CD4-positive, alpha-beta T cell treated with Interleukin-21 for 1 hour (primary cell): ENCODE measurements around the gene MPZ.
A peak's percentile ranks its signal among the peaks of the same experiment; 100 is the strongest.
"Not testable (repeated sequence)": the region's sequence is repeated elsewhere in the genome, so short reads cannot be mapped to it uniquely, and the experiment has no call there.

Experiments used
- DNase-seq: peaks from one replicate; pipeline ENCODE4 v3.0.0-alpha.2; 2020

MPZ gene

GRCh38 chr1:161299347-161299746 is 10.4 kb downstream of the MPZ start:
- no peak for DNase-seq

DNA sequence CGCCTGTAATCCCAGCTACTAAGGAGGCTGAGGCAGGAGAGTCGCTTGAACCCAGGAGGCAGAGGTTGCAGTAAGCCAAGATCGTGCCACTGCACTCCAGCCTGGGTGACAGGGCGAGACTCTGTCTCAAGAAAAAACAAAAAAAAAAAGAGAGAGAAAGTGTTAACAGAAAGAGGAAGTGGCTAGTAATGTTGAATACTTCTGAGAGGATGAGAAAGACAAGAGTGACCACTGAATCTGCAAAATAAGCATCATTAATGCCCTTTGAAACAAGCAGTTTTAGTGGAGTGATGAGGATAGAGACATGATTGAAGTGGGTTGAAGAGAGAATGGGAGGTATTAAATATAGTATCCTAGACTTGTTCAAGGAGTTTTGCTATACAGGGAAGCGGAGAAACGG is 11.7 kb downstream of the MPZ start:
- DNase-seq: no peak

DNA sequence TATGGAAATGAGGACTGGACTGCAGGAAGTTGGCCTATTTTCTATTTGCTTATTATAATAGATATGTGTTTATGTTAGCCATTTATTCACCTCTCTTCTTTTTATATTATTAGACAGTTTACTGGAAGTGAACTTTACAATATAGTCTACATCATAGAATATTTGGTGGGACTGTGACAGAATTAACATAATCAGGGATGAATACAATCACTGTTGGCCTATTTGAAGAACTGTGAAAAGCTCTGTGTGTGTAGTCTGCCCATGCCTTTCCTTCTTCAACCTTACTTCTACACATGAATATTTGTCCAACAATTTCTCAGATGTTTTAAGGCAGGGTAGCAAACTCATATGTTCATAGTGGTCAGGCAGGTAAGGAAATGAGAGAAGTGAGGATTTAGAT is 12.4 kb downstream of the MPZ start:
- DNase-seq: no peak

DNA sequence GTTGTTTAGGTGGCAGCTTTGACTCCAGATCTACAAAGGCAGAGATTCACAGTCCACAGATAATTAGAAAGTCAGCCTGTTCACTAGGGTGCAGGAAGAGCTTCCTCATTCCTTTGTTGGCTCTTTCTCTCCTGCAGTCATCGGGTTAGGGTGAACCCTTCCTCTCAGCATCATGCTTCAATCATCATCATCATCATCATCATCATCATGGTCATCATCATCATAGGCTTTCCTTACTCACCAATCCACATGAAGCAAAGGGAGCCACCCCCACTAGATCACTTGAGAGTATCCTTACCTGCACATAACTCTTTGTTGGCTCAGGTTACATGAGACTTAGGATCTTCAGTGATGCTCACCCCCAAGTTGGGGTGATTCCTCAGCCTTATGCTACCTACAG is 19.0 kb downstream of the MPZ start:
- no peak for DNase-seq

DNA sequence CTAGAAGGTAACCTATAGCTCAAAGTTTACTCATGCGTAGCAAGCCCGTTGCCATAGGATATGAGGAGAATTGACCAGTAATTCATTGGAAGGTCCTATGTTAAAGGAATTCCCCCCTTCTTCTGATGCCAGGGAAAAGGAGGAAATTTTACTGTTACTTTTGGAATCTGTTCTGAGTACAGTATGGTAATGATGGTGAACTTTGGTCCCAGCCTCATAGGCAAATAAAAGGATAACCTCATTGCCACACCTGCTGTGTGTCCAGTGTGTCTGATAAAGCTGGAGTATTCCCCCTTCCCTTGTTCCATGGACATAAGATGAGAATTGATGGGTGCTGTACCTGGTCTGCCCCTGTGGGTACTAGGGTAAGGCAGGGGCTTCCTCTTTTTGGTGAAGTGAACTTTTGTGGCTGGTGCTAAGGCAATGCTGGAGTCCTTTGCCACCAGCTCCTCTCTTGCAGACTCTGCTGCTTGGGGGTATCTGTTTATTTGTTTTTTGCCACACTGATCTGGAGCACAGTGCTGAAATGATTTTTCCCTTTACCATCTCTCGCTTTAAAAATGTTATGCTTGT is 22.2 kb downstream of the MPZ start:
- DNase-seq: no peak

DNA sequence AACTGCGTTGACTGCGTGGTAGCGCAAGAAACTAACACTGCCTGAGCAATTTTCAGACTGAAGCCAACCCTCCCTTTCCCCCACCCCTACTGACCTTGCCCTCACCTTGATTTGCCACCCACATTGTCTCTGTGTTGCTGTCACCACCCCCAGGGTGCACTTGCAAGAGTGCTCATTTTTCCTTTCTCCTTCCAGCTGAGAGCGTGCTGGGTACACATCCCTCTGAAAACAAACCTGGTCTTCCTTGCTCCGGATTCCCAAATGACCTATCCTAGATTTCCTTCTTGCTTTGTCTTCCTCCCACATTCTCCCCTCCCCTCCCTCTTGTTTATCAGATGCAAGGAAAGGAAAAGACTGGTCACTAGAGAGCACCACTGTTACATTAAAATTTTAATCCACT is 24.2 kb downstream of the MPZ start:
- DNase-seq: no peak

GRCh38 chr1:161285113-161285512 is 24.7 kb downstream of the MPZ start:
- DNase-seq: no peak

DNA sequence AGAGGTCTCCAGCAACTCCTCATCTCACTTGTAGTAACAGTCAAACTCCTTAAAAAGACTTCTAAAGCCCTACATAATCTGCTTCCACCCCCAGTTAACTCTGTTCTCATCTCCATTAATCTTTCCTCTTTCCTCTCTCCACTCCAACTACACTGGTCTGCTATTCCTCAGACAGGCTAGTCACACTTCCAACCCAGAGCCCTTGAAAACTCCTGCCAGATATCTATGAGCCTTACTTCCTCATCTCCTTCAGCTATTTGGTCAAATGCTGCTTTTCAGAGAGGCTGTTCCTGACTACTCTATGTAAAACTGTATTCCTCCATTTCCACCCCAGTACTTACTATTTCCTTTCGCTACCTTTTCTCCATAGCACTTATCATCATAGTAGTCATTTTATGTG is 26.8 kb downstream of the MPZ start:
- DNase-seq: no peak

- no peak for DNase-seq
Observed at GRCh38 chr1:161274874-161275273, 34.9 kb downstream of the MPZ start.

GRCh38 chr1:161273402-161273801 is 36.4 kb downstream of the MPZ start:
- DNase-seq: no peak

GRCh38 chr1:161267321-161267720 is 42.4 kb downstream of the MPZ start:
- no peak for DNase-seq

DNA sequence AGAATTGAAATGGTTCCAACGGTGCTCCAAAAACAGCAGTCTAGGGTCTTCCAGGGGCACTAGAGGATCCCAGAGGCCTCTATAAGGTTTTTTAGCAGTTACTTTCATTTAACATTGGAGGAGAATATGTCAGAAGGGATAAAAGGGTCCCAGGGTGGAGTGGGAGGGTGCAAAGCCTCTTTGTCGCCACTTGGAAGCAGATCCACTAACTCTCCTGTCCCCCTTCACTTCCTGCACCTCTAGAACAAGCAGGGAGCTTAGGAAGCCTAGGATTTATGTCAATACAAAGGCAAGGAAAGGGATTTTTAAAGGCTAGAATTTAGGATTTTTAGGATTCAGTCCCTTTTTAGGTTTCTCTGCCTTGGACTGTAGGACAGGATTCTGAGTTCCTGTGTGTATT is 42.9 kb downstream of the MPZ start:
- DNase-seq: no peak

DNA sequence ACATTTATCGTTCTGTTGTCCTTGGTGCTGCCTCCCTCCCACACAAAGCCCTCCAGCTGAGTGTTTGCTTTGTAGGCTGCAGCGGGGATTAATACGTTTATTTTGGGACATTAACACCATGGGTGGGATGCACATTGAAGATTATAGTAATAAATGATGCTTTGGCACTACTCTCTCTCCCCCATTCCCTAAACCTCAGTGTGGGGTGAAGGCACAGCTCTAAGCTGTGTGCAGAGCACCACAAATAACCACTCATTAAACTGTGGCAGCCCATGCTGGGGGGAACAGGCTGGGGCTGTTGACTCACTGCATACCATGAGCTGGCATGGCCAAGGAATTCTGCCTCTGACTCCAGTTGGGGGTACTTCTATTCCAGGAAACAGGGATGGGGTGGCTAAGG is 43.6 kb downstream of the MPZ start:
- DNase-seq: no peak

GRCh38 chr1:161265305-161265704 is 44.5 kb downstream of the MPZ start:
- no peak for DNase-seq

DNA sequence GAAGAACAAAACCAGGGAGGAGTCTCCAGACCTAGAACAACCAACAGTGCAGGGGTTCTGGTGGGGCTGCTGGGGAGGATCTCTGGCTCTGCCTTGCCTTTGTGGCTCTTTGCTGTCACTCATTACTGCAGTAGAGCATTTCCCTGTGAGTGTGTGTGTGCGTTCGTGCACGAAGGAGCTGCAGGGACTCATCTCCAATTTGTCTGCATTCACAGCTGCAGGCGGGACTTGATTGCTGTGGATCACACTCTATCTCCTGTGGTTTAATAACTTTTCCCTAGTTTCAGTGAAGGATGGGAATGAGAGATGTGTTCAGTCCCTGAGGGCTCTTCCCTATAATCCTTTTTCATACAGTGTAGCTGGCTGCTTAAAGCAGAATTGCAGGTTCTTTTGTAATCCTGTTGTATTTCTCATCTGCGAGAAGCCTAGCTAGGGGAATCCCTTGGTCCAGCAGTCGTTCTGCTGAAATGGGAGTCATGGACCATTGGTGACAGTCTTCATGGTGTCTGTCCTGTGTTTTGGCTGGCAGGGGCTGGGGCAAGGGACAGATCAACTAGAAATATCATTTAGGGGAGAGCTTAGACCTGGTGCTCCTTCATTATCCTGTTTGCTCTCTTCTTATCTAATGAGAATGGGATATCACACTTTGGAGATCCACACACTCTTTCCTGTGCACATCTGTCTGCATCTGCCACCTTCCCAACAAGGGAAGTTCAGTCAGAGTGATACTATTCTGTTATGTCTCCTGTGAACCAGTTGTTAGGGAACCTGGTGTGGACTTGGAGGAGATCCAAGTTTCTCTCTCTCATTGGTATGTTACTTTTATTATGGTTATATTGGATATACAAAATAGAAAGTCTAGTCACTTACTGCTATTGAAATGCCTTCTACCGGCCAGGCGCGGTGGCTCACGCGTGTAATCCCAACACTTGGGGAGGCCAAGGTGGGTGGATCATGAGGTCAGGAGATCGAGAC is 48.2 kb downstream of the MPZ start:
- no peak for DNase-seq

DNA sequence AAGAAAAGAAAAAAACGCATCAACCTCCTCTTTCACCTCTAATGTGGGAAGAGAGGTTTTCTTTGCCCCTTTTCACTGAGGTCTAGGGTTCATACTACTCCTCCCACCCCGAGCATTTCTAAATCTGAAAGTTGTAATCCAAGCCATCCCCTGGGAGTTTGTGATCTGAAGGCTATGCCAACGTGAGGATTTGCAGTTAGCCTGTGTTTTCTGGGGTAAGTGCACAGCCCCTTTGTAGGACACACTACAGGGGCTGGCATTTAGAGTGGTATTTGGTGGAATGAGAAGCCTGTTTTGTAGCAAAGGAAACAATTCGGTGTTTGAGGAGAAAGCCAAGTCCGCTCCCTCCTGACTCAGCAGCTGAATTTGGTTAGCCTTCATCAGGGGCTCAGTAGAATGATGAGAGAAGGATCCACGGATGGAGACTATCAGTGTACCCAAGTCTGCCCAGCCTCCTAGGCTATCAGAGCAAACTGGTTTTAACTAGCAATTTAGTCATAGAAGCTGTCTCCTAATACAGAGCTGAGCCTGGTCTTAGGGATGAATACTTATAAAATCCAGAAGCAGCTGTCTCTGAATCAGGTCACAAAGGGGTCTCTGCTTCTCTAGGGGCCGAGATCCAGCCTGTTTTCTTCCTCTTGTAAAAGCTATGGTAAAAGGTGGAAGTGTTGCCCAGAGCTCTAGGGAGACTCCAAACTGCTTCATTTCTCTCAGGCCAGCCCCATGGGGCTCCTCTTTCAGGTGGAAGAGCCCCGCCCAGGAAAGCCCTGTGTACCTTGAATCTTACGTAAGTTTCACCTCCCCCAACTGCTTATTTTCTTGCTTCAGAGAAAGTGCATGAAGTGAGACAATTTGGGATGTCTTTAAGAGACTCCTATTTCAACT is 49.1 kb downstream of the MPZ start:
- no peak for DNase-seq

DNA sequence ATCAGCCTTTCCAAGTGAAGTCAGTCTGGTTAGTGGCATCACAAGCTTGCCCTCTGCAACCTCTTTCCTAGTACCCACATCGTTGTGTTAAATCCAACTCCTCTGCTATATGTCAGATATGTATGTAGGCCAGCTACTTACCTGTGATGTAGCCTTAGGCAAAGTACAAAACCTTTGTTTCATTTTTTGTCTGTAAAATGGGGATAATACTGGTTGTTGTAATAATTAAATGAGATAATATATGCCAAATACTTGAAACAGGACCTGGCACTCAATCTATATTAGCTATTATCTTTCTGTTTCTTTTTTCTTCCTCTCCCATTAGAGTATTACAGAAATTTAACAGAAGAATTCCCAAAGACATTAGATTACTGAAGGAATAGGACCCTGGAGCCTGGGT is 50.0 kb downstream of the MPZ start:
- no peak for DNase-seq

- DNase-seq: no peak
Observed at GRCh38 chr1:161259345-161259702, 50.4 kb downstream of the MPZ start.

- DNase-seq: peak; percentile 31
Observed at GRCh38 chr1:161258439-161259344, 51.1 kb downstream of the MPZ start, which contains the start of gene PCP4L1. Gene PCP4L1 (plus strand): TSS chr1:161258745. CDS start chr1:161258975, 230 bp downstream.

DNA sequence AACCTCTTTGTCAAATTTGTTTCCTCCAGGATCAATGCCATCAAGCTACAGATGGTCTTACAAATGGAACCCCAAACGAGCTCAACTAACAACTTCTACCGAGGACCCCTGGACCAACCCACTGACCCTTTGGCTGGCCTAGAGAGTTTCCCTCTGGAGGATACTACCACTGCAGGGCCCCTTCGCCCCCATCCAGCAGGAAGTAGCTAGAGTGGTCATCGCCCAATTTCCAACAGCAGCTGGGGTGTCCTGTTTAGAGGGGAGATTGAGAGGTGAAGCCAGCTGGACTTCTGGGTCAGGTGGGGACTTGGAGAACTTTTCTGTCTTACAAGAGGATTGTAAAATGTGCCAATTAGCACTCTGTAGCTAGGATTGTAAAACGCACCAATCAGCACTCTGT is 52.7 kb downstream of the MPZ start:
- not testable (repeated sequence) for DNase-seq

DNA sequence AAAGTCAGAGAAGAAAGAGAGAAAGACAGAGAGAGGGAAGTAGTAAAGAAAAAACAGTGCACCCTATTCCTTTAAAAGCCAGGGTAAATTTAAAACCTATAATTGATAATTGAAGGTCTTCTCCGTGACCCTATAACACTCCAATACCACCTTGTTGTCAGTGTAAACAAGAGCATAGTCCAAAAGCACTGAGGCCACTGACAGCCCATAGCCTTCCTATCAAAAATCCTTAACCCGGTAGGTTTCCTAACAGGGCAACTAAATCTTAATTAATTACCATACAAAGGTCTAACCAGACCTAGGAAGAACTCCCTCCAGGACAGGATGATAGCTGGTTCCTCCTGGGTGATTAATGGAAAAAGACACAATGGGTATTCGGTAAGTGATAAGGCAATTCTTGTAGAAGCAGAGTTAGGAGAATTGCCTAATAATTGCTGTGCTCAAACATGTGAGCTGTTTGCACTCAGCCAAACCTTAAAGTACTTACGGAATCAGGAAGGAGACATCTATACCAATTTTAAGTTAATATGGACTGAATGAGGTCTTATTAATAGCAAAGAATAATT is 53.7 kb downstream of the MPZ start:
- not testable (repeated sequence) for DNase-seq

GRCh38 chr1:161255302-161255701 is 54.5 kb downstream of the MPZ start:
- DNase-seq: not testable (repeated sequence)
